HepG2 (cell line): ENCODE measurements around the gene SLC38A3. TPM values are rescaled to one million over a fixed set of nuclear protein-coding genes. Genes with fewer than 3 reads are reported as not detected.

Experiments used
- CREM ChIP-seq, 2 experiments: sonication (generic) in 1 of 2; formaldehyde crosslinking in 1 of 2; IDR thresholded peaks; 2 replicates each; pipeline versions ENCODE4 v1.4.0 to v1.6.1; 2016 to 2020; ENCODE audit warnings: antibody characterized with exemption in 1 of 2, mild to moderate bottlenecking in 1 of 2, missing genetic modification reagents in 1 of 2
- EED ChIP-seq: sonication (generic); formaldehyde crosslinking; IDR thresholded peaks from 2 replicates; pipeline ENCODE4 v1.5.0; 2020; ENCODE audit warnings: mild to moderate bottlenecking, missing genetic modification reagents
- HOXA7 ChIP-seq: sonication (generic); formaldehyde crosslinking; IDR thresholded peaks from 2 replicates; pipeline ENCODE4 v1.8.1; 2022; ENCODE audit warnings: mild to moderate bottlenecking, missing genetic modification reagents, moderate library complexity
- NFE2 ChIP-seq: sonication (generic); formaldehyde crosslinking; IDR thresholded peaks from 2 replicates; pipeline ENCODE4 v1.4.0; 2020; ENCODE audit warnings: missing genetic modification reagents
- SMARCC2 ChIP-seq: fragments of 450-650 bp; IDR thresholded peaks from 2 replicates; pipeline ENCODE4 v1.6.1; 2017; ENCODE audit warnings: antibody characterized with exemption, mild to moderate bottlenecking
- SNAI1 ChIP-seq: sonication (generic); formaldehyde crosslinking; IDR thresholded peaks from 2 replicates; pipeline ENCODE4 v1.5.0; 2020; ENCODE audit warnings: mild to moderate bottlenecking, missing genetic modification reagents, borderline replicate concordance
- SP140L ChIP-seq: sonication (generic); formaldehyde crosslinking; IDR thresholded peaks from 2 replicates; pipeline ENCODE4 v1.4.0; 2020; ENCODE audit warnings: missing genetic modification reagents, borderline replicate concordance
- YEATS4 ChIP-seq: sonication (generic); formaldehyde crosslinking; IDR thresholded peaks from 2 replicates; pipeline ENCODE4 v1.4.0; 2020; ENCODE audit warnings: missing genetic modification reagents, borderline replicate concordance
- ZIK1 ChIP-seq: sonication (generic); formaldehyde crosslinking; IDR thresholded peaks from 2 replicates; pipeline ENCODE4 v1.5.0; 2020; ENCODE audit warnings: mild to moderate bottlenecking, low read depth, missing genetic modification reagents, borderline replicate concordance
- ZNF367 ChIP-seq: sonication (generic); formaldehyde crosslinking; IDR thresholded peaks from 2 replicates; pipeline ENCODE4 v1.4.0; 2020; ENCODE audit warnings: missing genetic modification reagents, borderline replicate concordance
- ZNF577 ChIP-seq: sonication (generic); formaldehyde crosslinking; IDR thresholded peaks from 2 replicates; pipeline ENCODE4 v1.4.0; 2020; ENCODE audit warnings: mild to moderate bottlenecking, low read depth, missing genetic modification reagents, borderline replicate concordance
- ZNF713 ChIP-seq: sonication (generic); formaldehyde crosslinking; IDR thresholded peaks from 2 replicates; pipeline ENCODE4 v1.4.0; 2020; ENCODE audit warnings: mild to moderate bottlenecking, missing genetic modification reagents
- polyA plus RNA-seq, 8 experiments: library from polyadenylated mRNA; depleted of rRNA in 3 of 8; stranded (reverse) in 7 of 8; unstranded in 1 of 8; fragments of >200 nt; fragmentation: Illumina TruSeq in 4 of 8; extraction: Trizol in 4 of 8; gene quantifications; 2 replicates each; pipeline versions ENCODE4 v1.2.1 to v1.2.3, GENCODE V29; 2011 to 2016; ENCODE audit warnings: low read depth in 4 of 8, missing spikeins in 1 of 8, mixed read lengths in 1 of 8; ENCODE audit not compliant: insufficient read depth in 1 of 8
- total RNA-seq, 5 experiments: library from RNA; depleted of rRNA; stranded (reverse); fragments of >200 nt; fragmentation: Illumina TruSeq; extraction: Trizol; gene quantifications; 2 replicates each; pipeline ENCODE4 v1.2.3, GENCODE V29; 2016; ENCODE audit warnings: low read depth in 1 of 5
- TF ChIP-seq, protein P1 (sequence below): sonication (generic); formaldehyde crosslinking; IDR thresholded peaks from 2 replicates; pipeline ENCODE4 v1.4.0; 2020; ENCODE audit warnings: missing genetic modification reagents, borderline replicate concordance
- TF ChIP-seq, protein P2 (sequence below): IDR thresholded peaks from 2 replicates; pipeline ENCODE4 v1.6.1; 2018; ENCODE audit warnings: missing genetic modification reagents
- TF ChIP-seq, protein P3 (sequence below): sonication (generic); formaldehyde crosslinking; IDR thresholded peaks from 2 replicates; pipeline ENCODE4 v1.8.0; 2022; ENCODE audit warnings: mild to moderate bottlenecking, missing genetic modification reagents, borderline replicate concordance
- TF ChIP-seq, protein P4 (sequence below), 2 experiments: sonication (generic) in 1 of 2; formaldehyde crosslinking in 1 of 2; IDR thresholded peaks; 2 replicates each; pipeline versions ENCODE4 v1.5.1 to v1.6.1; 2011 to 2020; ENCODE audit warnings: borderline replicate concordance in 1 of 2, low read depth in 1 of 2, low read length in 1 of 2, mild to moderate bottlenecking in 1 of 2, missing genetic modification reagents in 1 of 2, moderate library complexity in 1 of 2
- TF ChIP-seq, protein P5 (sequence below), 2 experiments: fragments of 450-650 bp in 1 of 2; sonication (generic) in 1 of 2; formaldehyde crosslinking; IDR thresholded peaks; 2 replicates each; pipeline versions ENCODE4 v1.5.0 to v1.8.0; 2020 to 2022; ENCODE audit warnings: mild to moderate bottlenecking in 1 of 2, missing genetic modification reagents in 1 of 2

The SLC38A3 gene
- total and polyA plus RNA-seq, 2 of the 13 experiments (the other 11 are each of a cell fraction or from before 2014, with no cell fraction given), result 29.8 to 164 TPM

DNA sequence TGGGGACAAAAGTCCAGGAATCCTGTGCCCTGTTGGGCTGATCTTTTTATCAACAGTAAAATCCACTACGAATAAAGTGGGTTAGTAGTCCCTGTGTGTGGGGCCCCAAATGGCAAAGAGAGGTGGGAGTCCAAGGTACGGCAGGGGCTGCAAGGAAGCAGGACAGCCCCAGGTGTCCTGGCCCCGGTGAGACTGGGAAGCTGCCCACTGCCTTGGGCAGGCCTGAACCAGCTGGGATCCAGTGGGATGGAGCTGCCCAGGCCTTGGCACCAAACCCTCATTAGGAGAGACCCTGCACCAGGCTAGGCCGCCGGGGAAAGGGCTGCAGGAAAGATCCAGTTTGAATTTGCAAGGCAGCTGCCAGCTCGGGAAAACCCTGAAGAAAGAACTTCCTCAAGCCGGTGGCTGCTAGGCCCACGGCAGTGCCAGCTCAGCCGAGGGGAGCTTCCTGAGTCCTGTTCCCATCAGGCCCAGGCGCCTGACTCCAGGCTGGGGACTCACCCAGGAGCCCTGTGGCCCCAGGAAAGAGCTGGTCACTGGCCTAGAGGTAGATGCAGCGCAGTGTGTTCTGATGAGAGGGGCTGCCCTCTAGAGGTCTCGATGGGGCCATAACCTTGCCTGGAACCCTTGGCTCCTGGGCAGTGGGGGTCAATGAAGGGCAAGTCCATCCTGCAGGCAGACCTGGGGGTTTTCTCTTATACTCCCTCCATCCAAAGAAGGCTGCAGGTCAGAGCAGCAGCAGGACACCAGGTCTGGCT lies 16.5 kb downstream of the SLC38A3 start (continued):
- TF ChIP-seq, protein P1, sequence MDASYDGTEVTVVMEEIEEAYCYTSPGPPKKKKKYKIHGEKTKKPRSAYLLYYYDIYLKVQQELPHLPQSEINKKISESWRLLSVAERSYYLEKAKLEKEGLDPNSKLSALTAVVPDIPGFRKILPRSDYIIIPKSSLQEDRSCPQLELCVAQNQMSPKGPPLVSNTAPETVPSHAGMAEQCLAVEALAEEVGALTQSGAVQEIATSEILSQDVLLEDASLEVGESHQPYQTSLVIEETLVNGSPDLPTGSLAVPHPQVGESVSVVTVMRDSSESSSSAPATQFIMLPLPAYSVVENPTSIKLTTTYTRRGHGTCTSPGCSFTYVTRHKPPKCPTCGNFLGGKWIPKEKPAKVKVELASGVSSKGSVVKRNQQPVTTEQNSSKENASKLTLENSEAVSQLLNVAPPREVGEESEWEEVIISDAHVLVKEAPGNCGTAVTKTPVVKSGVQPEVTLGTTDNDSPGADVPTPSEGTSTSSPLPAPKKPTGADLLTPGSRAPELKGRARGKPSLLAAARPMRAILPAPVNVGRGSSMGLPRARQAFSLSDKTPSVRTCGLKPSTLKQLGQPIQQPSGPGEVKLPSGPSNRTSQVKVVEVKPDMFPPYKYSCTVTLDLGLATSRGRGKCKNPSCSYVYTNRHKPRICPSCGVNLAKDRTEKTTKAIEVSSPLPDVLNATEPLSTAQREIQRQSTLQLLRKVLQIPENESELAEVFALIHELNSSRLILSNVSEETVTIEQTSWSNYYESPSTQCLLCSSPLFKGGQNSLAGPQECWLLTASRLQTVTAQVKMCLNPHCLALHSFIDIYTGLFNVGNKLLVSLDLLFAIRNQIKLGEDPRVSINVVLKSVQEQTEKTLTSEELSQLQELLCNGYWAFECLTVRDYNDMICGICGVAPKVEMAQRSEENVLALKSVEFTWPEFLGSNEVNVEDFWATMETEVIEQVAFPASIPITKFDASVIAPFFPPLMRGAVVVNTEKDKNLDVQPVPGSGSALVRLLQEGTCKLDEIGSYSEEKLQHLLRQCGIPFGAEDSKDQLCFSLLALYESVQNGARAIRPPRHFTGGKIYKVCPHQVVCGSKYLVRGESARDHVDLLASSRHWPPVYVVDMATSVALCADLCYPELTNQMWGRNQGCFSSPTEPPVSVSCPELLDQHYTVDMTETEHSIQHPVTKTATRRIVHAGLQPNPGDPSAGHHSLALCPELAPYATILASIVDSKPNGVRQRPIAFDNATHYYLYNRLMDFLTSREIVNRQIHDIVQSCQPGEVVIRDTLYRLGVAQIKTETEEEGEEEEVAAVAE, result no peak
- TF ChIP-seq, protein P2, sequence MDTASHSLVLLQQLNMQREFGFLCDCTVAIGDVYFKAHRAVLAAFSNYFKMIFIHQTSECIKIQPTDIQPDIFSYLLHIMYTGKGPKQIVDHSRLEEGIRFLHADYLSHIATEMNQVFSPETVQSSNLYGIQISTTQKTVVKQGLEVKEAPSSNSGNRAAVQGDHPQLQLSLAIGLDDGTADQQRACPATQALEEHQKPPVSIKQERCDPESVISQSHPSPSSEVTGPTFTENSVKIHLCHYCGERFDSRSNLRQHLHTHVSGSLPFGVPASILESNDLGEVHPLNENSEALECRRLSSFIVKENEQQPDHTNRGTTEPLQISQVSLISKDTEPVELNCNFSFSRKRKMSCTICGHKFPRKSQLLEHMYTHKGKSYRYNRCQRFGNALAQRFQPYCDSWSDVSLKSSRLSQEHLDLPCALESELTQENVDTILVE, result no peak
- TF ChIP-seq ZNF367 (CRISPR knock-in tag) (no peak), EED (CRISPR knock-in tag) (peak; percentile 52; the same call in 1 of the 2 replicates), ZNF577 (CRISPR knock-in tag) (no peak), YEATS4 (no peak), ZNF713 (CRISPR knock-in tag) (no peak), SMARCC2 (no peak), ZIK1 (CRISPR knock-in tag) (peak; percentile 58; the same call in 1 of the 2 replicates), NFE2 (CRISPR knock-in tag) (no peak), SP140L (CRISPR knock-in tag) (no peak), SNAI1 (CRISPR knock-in tag) (no peak), CREM (IDR thresholded peaks at IDR 0.05) (peak; percentile 24; the same call in 1 of the 2 replicates), CREM (CRISPR knock-in tag; IDR thresholded peaks at IDR 0.05) (no peak), HOXA7 (CRISPR knock-in tag) (no peak)
- TF ChIP-seq, protein P3, sequence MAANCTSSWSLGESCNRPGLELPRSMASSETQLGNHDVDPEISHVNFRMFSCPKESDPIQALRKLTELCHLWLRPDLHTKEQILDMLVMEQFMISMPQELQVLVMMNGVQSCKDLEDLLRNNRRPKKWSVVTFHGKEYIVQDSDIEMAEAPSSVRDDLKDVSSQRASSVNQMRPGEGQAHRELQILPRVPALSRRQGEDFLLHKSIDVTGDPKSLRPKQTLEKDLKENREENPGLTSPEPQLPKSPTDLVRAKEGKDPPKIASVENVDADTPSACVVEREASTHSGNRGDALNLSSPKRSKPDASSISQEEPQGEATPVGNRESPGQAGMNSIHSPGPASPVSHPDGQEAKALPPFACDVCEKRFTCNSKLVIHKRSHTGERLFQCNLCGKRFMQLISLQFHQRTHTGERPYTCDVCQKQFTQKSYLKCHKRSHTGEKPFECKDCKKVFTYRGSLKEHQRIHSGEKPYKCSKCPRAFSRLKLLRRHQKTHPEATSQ (CRISPR knock-in tag), result no peak
- TF ChIP-seq, protein P4, sequence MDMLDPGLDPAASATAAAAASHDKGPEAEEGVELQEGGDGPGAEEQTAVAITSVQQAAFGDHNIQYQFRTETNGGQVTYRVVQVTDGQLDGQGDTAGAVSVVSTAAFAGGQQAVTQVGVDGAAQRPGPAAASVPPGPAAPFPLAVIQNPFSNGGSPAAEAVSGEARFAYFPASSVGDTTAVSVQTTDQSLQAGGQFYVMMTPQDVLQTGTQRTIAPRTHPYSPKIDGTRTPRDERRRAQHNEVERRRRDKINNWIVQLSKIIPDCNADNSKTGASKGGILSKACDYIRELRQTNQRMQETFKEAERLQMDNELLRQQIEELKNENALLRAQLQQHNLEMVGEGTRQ (IDR thresholded peaks at IDR 0.05; ENCODE audit: low read depth, low read length), result no peak
- TF ChIP-seq, protein P4 (CRISPR knock-in tag; IDR thresholded peaks at IDR 0.05; ENCODE audit: borderline replicate concordance), result no peak
- TF ChIP-seq, protein P5, sequence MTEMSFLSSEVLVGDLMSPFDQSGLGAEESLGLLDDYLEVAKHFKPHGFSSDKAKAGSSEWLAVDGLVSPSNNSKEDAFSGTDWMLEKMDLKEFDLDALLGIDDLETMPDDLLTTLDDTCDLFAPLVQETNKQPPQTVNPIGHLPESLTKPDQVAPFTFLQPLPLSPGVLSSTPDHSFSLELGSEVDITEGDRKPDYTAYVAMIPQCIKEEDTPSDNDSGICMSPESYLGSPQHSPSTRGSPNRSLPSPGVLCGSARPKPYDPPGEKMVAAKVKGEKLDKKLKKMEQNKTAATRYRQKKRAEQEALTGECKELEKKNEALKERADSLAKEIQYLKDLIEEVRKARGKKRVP (CRISPR knock-in tag; IDR thresholded peaks at IDR 0.05), result no peak
